H9 (cell line): ENCODE results near the gene FKBP11. TPM values are rescaled to one million over a fixed set of nuclear protein-coding genes. Genes with fewer than 3 reads are reported as not detected.
A peak's percentile ranks its signal among the peaks of the same experiment; 100 is the strongest.

Experiments
- DNase-seq: peaks from one replicate; pipeline ENCODE4 v3.0.0-alpha.2; 2017
- H2AFZ ChIP-seq: one replicate; pipeline ENCODE4 v1.6.1; 2013; ENCODE audit warnings: mild to moderate bottlenecking, low read length, control low read depth, moderate library complexity
- H2AK5ac ChIP-seq: 2 replicates; pipeline ENCODE4 v1.6.1; 2013; ENCODE audit warnings: low read length, control low read depth, mixed read lengths; ENCODE audit not compliant: insufficient read length
- H2BK120ac ChIP-seq: one replicate; pipeline ENCODE4 v1.6.1; 2013; ENCODE audit warnings: low read depth, mild to moderate bottlenecking, low read length, control low read depth, inconsistent platforms; ENCODE audit not compliant: poor library complexity, severe bottlenecking
- H2BK12ac ChIP-seq: 2 replicates; pipeline ENCODE4 v1.6.1; 2013; ENCODE audit warnings: low read length, control low read depth, mixed read lengths, low read depth; ENCODE audit not compliant: insufficient read length
- H2BK15ac ChIP-seq: 2 replicates; pipeline ENCODE4 v1.6.1; 2013; ENCODE audit warnings: low read depth, low read length, control low read depth
- H2BK20ac ChIP-seq: one replicate; pipeline ENCODE4 v1.6.1; 2013; ENCODE audit warnings: low read depth, mild to moderate bottlenecking, low read length, control low read depth, inconsistent platforms; ENCODE audit not compliant: poor library complexity, severe bottlenecking
- H2BK5ac ChIP-seq: 2 replicates; pipeline ENCODE4 v1.6.1; 2013; ENCODE audit warnings: low read length, control low read depth, mixed read lengths; ENCODE audit not compliant: insufficient read length
- H3K14ac ChIP-seq: 2 replicates; pipeline ENCODE4 v1.6.1; 2013; ENCODE audit warnings: low read length, control low read depth; ENCODE audit not compliant: insufficient read depth
- H3K18ac ChIP-seq: 2 replicates; pipeline ENCODE4 v1.6.1; 2013; ENCODE audit warnings: low read depth, mild to moderate bottlenecking, mixed read lengths, low read length, control low read depth; ENCODE audit not compliant: insufficient read length
- H3K23ac ChIP-seq: 2 replicates; pipeline ENCODE4 v1.6.1; 2013; ENCODE audit warnings: low read length, control low read depth, mixed read lengths, low read depth; ENCODE audit not compliant: insufficient read length
- H3K23me2 ChIP-seq: 2 replicates; pipeline ENCODE4 v1.6.1; 2013; ENCODE audit warnings: low read depth, mild to moderate bottlenecking, mixed read lengths, low read length, control low read depth; ENCODE audit not compliant: insufficient read length, poor library complexity, severe bottlenecking
- H3K27ac ChIP-seq: 2 replicates; pipeline ENCODE4 v1.5.1; 2013; ENCODE audit warnings: low read length, control low read depth, mixed read lengths, low read depth; ENCODE audit not compliant: insufficient read length
- H3K27me3 ChIP-seq: 2 replicates; pipeline ENCODE4 v1.6.1; 2013; ENCODE audit warnings: low read length, control low read depth, inconsistent platforms; ENCODE audit not compliant: insufficient read depth
- H3K4ac ChIP-seq: 2 replicates; pipeline ENCODE4 v1.6.1; 2013; ENCODE audit warnings: low read depth, mild to moderate bottlenecking, control low read depth, inconsistent platforms, low read length, moderate library complexity
- H3K4me1 ChIP-seq: 2 replicates; pipeline ENCODE4 v1.6.1; 2013; ENCODE audit warnings: low read length, control low read depth, inconsistent platforms; ENCODE audit not compliant: insufficient read depth
- H3K4me2 ChIP-seq: 2 replicates; pipeline ENCODE4 v1.6.1; 2013; ENCODE audit warnings: low read length, control low read depth, mixed read lengths; ENCODE audit not compliant: insufficient read length, insufficient read depth
- H3K56ac ChIP-seq: 2 replicates; pipeline ENCODE4 v1.6.1; 2013; ENCODE audit warnings: low read depth, mild to moderate bottlenecking, mixed read lengths, low read length, control low read depth; ENCODE audit not compliant: insufficient read length
- H3K79me1 ChIP-seq: 2 replicates; pipeline ENCODE4 v1.6.1; 2013; ENCODE audit warnings: low read depth, mild to moderate bottlenecking, moderate library complexity, low read length, control low read depth, inconsistent platforms; ENCODE audit not compliant: insufficient read depth, poor library complexity, severe bottlenecking
- H3K79me2 ChIP-seq: 2 replicates; pipeline ENCODE4 v1.6.1; 2013; ENCODE audit warnings: low read length, control low read depth, inconsistent platforms; ENCODE audit not compliant: insufficient read depth
- H3K9ac ChIP-seq: 2 replicates; pipeline ENCODE4 v1.6.1; 2013; ENCODE audit warnings: low read length, control low read depth, mixed read lengths; ENCODE audit not compliant: insufficient read length; ENCODE audit errors: extremely low read depth
- H3K9me3 ChIP-seq: one replicate; pipeline ENCODE4 v1.6.1; 2013; ENCODE audit warnings: low read depth, low read length, inconsistent platforms; ENCODE audit not compliant: control insufficient read depth
- H3T11ph ChIP-seq: one replicate; pipeline ENCODE4 v1.6.1; 2013; ENCODE audit warnings: mild to moderate bottlenecking, low read length, control low read depth, inconsistent platforms
- H4K20me1 ChIP-seq: one replicate; pipeline ENCODE4 v1.6.1; 2013; ENCODE audit not compliant: control insufficient read depth, insufficient read length, insufficient read depth
- H4K5ac ChIP-seq: 2 replicates; pipeline ENCODE4 v1.6.1; 2013; ENCODE audit warnings: low read depth, mild to moderate bottlenecking, mixed read lengths, low read length, control low read depth; ENCODE audit not compliant: insufficient read length
- H4K8ac ChIP-seq: replicated peaks from 2 replicates; pipeline ENCODE4 v1.6.1; 2013; ENCODE audit warnings: low read length, control low read depth, mixed read lengths, low read depth; ENCODE audit not compliant: insufficient read length
- H4K91ac ChIP-seq: 2 replicates; pipeline ENCODE4 v1.6.1; 2013; ENCODE audit warnings: low read depth, mild to moderate bottlenecking, moderate library complexity, mixed read lengths, low read length, control low read depth; ENCODE audit not compliant: insufficient read length
- H3K27ac Mint-ChIP-seq, 3 experiments: 2 replicates in 2 of 3; 3 replicates in 1 of 3; pipeline ENCODE4 v1.8.0; 2020 to 2021; ENCODE audit warnings: mixed read lengths in 3 of 3, mild to moderate bottlenecking in 1 of 3, moderate library complexity in 1 of 3
- H3K27me3 Mint-ChIP-seq: 2 replicates; pipeline ENCODE4 v1.8.0; 2021; ENCODE audit warnings: low read depth, mild to moderate bottlenecking, moderate library complexity, mixed read lengths
- H3K36me3 Mint-ChIP-seq, 3 experiments: 2 replicates in 2 of 3; 3 replicates in 1 of 3; pipeline ENCODE4 v1.8.0; 2020 to 2021; ENCODE audit warnings: low read depth in 3 of 3, mixed read lengths in 3 of 3; ENCODE audit not compliant: insufficient read depth in 1 of 3
- H3K4me1 Mint-ChIP-seq, 2 experiments: 2 replicates each; pipeline ENCODE4 v1.8.0; 2020; ENCODE audit warnings: mixed read lengths in 2 of 2
- H3K4me3 Mint-ChIP-seq, 2 experiments: 2 replicates in 1 of 2; 3 replicates in 1 of 2; pipeline ENCODE4 v1.8.0; 2020 to 2021; ENCODE audit warnings: mild to moderate bottlenecking in 2 of 2, mixed read lengths in 2 of 2, moderate library complexity in 1 of 2
- H3K9me3 Mint-ChIP-seq, 2 experiments: 2 replicates in 1 of 2; 3 replicates in 1 of 2; pipeline ENCODE4 v1.8.0; 2020; ENCODE audit warnings: mild to moderate bottlenecking in 2 of 2, mixed read lengths in 2 of 2, moderate library complexity in 1 of 2
- WGBS: extraction: QIAGEN DNeasy Blood & Tissue Kit; methylation state at CpG from one replicate; pipeline ENCODE4 v1.1.7; 2013; ENCODE audit warnings: missing lambda C conversion rate, low lambda C conversion rate, mixed read lengths; ENCODE audit not compliant: insufficient read length; ENCODE audit errors: extremely low coverage; 5-methylcytosine and 5-hydroxymethylcytosine counted together
- total RNA-seq: library from RNA; stranded (reverse); gene quantifications from 2 replicates; pipeline ENCODE4 v1.2.1, GENCODE V29; 2021
- TF ChIP-seq, protein P1 (sequence below): fragments of 200-600 bp; sonication (generic); conservative IDR thresholded peaks from 3 replicates; pipeline ENCODE4 v1.8.0; 2021; ENCODE audit warnings: antibody characterized with exemption, mild to moderate bottlenecking

FKBP11 gene
- total RNA-seq, 1 experiment from 2014 or later: 40.8 TPM

DNA sequence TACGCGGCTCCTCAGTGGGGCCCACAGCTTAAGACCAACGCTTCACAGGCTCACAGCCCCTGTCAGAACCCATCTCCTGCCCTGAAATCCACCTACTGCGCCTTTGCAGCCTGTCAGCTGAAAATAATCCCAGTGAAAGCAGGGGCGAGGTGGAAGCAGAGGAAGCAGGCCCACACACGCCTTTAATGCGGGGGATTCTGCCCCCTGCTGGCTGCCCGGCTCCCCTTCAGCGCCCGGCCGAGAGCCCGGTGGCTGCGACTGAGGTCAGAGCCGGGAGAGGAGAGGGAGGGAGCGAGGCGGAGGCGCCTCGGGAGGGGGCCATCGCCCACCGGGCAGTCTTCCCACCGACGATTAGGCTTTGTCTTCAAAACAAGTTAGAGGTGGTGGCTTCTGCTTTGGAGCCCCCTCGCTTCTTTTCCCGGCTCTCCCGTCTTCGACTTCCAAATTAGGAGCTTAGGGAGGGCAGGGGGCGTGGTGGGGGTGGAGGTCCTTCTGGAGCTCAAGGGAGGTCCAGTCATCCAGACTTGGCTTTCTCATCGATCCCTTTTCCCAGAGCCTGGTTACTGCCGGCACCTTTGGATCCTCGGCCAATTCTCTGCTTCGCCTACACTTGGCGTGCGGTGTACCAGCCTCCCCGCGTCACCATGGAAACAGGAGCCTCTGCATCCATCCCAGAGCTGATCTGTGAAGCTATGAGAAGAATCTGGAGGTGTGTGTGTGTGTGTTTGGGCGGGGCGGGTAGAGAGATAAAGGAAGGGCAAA lies 34.5 kb downstream of the FKBP11 start:
- H3K27me3 Mint-ChIP-seq: peaks cover 28% of the 10 kb centered on the region

More for the DNA sequence above, 34.5 kb downstream of the FKBP11 start:
- H2BK15ac ChIP-seq: no peak overlapping the region
- no peaks in the 10 kb centered on the region for H3K9me3 ChIP-seq
- H3K4me1 ChIP-seq: no peaks in the 10 kb centered on the region
- H3K23me2 ChIP-seq: no peaks in the 10 kb centered on the region
- H3K79me1 ChIP-seq: no peaks in the 10 kb centered on the region
- H4K20me1 ChIP-seq: no peaks in the 10 kb centered on the region
- H2BK5ac ChIP-seq: no peak overlapping the region
- Mint-ChIP-seq H3K9me3 (no peaks in the 10 kb centered on the region; a peak in 1 of 5 replicates), H3K4me3 (peak overlapping the region; percentile 57 to 81), H3K36me3 (no peaks in the 10 kb centered on the region), H3K4me1 (peaks cover 8 to 10% of the 10 kb centered on the region in 2 experiments), H3K27ac (peak overlapping the region in 1 of 3 experiments; percentile 69; a peak in 2 of 7 replicates)
- no peaks in the 10 kb centered on the region for H3K79me2 ChIP-seq
- WGBS: no CpG with 5 or more reads among the region's 37 CpGs
- no peak overlapping the region for H4K91ac ChIP-seq
- no peak overlapping the region for H3T11ph ChIP-seq
- H3K27ac ChIP-seq: no peak overlapping the region
- H3K23ac ChIP-seq: no peak overlapping the region
- no peak overlapping the region for H3K14ac ChIP-seq
- no peaks in the 10 kb centered on the region for H3K27me3 ChIP-seq
- H3K18ac ChIP-seq: no peak overlapping the region
- no peak overlapping the region for H2AFZ ChIP-seq
- H2BK120ac ChIP-seq: no peak overlapping the region
- peak; percentile 95 for DNase-seq
- TF ChIP-seq, protein P1, sequence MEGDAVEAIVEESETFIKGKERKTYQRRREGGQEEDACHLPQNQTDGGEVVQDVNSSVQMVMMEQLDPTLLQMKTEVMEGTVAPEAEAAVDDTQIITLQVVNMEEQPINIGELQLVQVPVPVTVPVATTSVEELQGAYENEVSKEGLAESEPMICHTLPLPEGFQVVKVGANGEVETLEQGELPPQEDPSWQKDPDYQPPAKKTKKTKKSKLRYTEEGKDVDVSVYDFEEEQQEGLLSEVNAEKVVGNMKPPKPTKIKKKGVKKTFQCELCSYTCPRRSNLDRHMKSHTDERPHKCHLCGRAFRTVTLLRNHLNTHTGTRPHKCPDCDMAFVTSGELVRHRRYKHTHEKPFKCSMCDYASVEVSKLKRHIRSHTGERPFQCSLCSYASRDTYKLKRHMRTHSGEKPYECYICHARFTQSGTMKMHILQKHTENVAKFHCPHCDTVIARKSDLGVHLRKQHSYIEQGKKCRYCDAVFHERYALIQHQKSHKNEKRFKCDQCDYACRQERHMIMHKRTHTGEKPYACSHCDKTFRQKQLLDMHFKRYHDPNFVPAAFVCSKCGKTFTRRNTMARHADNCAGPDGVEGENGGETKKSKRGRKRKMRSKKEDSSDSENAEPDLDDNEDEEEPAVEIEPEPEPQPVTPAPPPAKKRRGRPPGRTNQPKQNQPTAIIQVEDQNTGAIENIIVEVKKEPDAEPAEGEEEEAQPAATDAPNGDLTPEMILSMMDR: peak; percentile 98
- peak overlapping the region; percentile 29 for H3K4me2 ChIP-seq
- no peak overlapping the region for H2BK20ac ChIP-seq
- no peak overlapping the region for H4K5ac ChIP-seq
- H2AK5ac ChIP-seq: no peak overlapping the region
- H2BK12ac ChIP-seq: no peak overlapping the region
- H3K56ac ChIP-seq: no peak overlapping the region
- no peak overlapping the region for H4K8ac ChIP-seq
- H3K9ac ChIP-seq: no peak overlapping the region
- no peak overlapping the region for H3K4ac ChIP-seq
